ENCODE results near the gene AUTS2.

The AUTS2 gene

GRCh38 chr7:70093205-70093904, 495.1 kb downstream of the AUTS2 start:
- no peak overlapping the region for H3K4me3 ChIP-seq
- H3K36me3 ChIP-seq, result no peaks in the 10 kb centered on the region
- no peak for TF ChIP-seq CTCF (IDR thresholded peaks at IDR 0.05)
- H3K27ac ChIP-seq, result no peak overlapping the region
- H3K4me1 ChIP-seq, result peaks cover 0 to 11% (median 0%) of the 10 kb centered on the region in 4 donors
- H3K9me3 ChIP-seq, result no peaks in the 10 kb centered on the region
- no peak for DNase-seq
- intact Hi-C loops (cut with DNase I; ENCODE audit: low total_unique reads), result no loop called here
- H3K27me3 ChIP-seq, result no peaks in the 10 kb centered on the region

GRCh38 chr7:70094831-70095230, 496.6 kb downstream of the AUTS2 start:
- no peak for DNase-seq
- intact Hi-C loops (cut with DNase I; ENCODE audit: low total_unique reads), result no loop called here
- Histone ChIP-seq H3K4me3 (no peak overlapping the region), H3K27me3 (no peaks in the 10 kb centered on the region), H3K4me1 (peaks cover 0 to 21% (median 6%) of the 10 kb centered on the region in 4 donors), H3K9me3 (no peaks in the 10 kb centered on the region), H3K36me3 (no peaks in the 10 kb centered on the region), H3K27ac (no peak overlapping the region)
- TF ChIP-seq CTCF (IDR thresholded peaks at IDR 0.05), result no peak

- TF ChIP-seq CTCF (IDR thresholded peaks at IDR 0.05), result no peak
- Histone ChIP-seq H3K36me3 (no peaks in the 10 kb centered on the region), H3K27ac (no peak overlapping the region), H3K4me3 (no peak overlapping the region), H3K4me1 (peaks cover 0 to 17% (median 8%) of the 10 kb centered on the region in 4 donors), H3K9me3 (no peaks in the 10 kb centered on the region), H3K27me3 (no peaks in the 10 kb centered on the region)
- no peak for DNase-seq
- intact Hi-C loops (cut with DNase I; ENCODE audit: low total_unique reads), result no loop called here
Measured at GRCh38 chr7:70097645-70098044, 499.4 kb downstream of the AUTS2 start.

- intact Hi-C loops (cut with DNase I; ENCODE audit: low total_unique reads), result no loop called here
- Histone ChIP-seq H3K4me3 (no peak overlapping the region), H3K27ac (no peak overlapping the region), H3K9me3 (no peaks in the 10 kb centered on the region), H3K36me3 (no peaks in the 10 kb centered on the region), H3K27me3 (no peaks in the 10 kb centered on the region), H3K4me1 (peaks cover 0 to 13% (median 7%) of the 10 kb centered on the region in 4 donors)
- TF ChIP-seq CTCF (IDR thresholded peaks at IDR 0.05), result no peak
- DNase-seq, result no peak
Measured at GRCh38 chr7:70098133-70098561, 499.9 kb downstream of the AUTS2 start.

- no peak for TF ChIP-seq CTCF (IDR thresholded peaks at IDR 0.05)
- H3K27ac ChIP-seq, result no peak overlapping the region
- no peak for DNase-seq
Measured at GRCh38 chr7:70098905-70099672, 500.8 kb downstream of the AUTS2 start.

More at GRCh38 chr7:70098905-70099672, 500.8 kb downstream of the AUTS2 start:
- Histone ChIP-seq H3K4me3 (no peak overlapping the region), H3K4me1 (peaks cover 0 to 13% (median 6%) of the 10 kb centered on the region in 4 donors), H3K9me3 (no peaks in the 10 kb centered on the region), H3K27me3 (no peaks in the 10 kb centered on the region), H3K36me3 (no peaks in the 10 kb centered on the region)
- intact Hi-C loops (cut with DNase I; ENCODE audit: low total_unique reads), result no loop called here
